K562 (cell line): ENCODE data around the gene TTLL10. TPM values are rescaled to one million over a fixed set of nuclear protein-coding genes. Genes with fewer than 3 reads are reported as not detected.

ENCODE experiments used
- ATAC-seq: fragments of 200-7000 bp; cut with Tn5 transposase; 3 replicates; pipeline ENCODE4 v1.9.1; 2020; ENCODE audit warnings: moderate library complexity
- BruUV-seq: library from RNA; stranded (reverse); fragments of 400-500 nt; replicated peaks from 2 replicates; lab custom pipeline; 2021; lab: Mats Ljungman, UMichigan
- CTCF ChIA-PET: fragments of 300-600 bp; formaldehyde crosslinking; extraction: SDS; loops from one replicate; lab custom pipeline; 2021; ENCODE audit warnings: low intra/inter-chr PET ratio; lab: Yijun Ruan, JAX
- POLR2A ChIA-PET: fragments of 300-600, 350-650 bp; sonication (Branson Sonifier 250); formaldehyde crosslinking; extraction: SDS; loops from one replicate; lab custom pipeline; 2021; ENCODE audit warnings: antibody characterized with exemption, inconsistent platforms; lab: Yijun Ruan, JAX
- DNase-seq, 4 experiments: peaks; one replicate each; pipeline versions ENCODE4 v3.0.0 to v3.0.0-alpha.2; 2011 to 2018; ENCODE audit warnings: low spot score in 3 of 4, mixed read lengths in 3 of 4; ENCODE audit errors: extremely low read depth in 1 of 4
- FAIRE-seq: peaks from 2 replicates; lab custom pipeline; 2011; peaks lifted over from hg19 to GRCh38; lab: Jason Lieb, UNC
- H2AFZ ChIP-seq: 2 replicates; pipeline ENCODE4 v1.6.0; 2011; ENCODE audit warnings: low read depth, low read length, control low read depth, inconsistent platforms
- H3K27ac ChIP-seq: fragments of 200-600 bp; 3 replicates; pipeline ENCODE4 v1.8.0; 2011; ENCODE audit warnings: low read depth, mild to moderate bottlenecking, control low read depth, inconsistent platforms, low read length, moderate library complexity, mixed read lengths; ENCODE audit errors: extremely low read depth
- H3K27me3 ChIP-seq, 2 experiments: fragments of 300-600 bp in 1 of 2; 2 replicates in 1 of 2; 3 replicates in 1 of 2; pipeline versions ENCODE4 v1.6.0 to v1.8.0; 2011; ENCODE audit warnings: inconsistent platforms in 2 of 2, low read length in 2 of 2, mild to moderate bottlenecking in 1 of 2, mixed read lengths in 1 of 2, moderate library complexity in 1 of 2; ENCODE audit not compliant: control insufficient read depth in 2 of 2, insufficient read depth in 2 of 2
- H3K36me3 ChIP-seq: fragments of 300-600 bp; 3 replicates; pipeline ENCODE4 v1.8.0; 2011; ENCODE audit warnings: mild to moderate bottlenecking, low read length, inconsistent platforms; ENCODE audit not compliant: control insufficient read depth, insufficient read depth
- H3K4me1 ChIP-seq, 2 experiments: fragments of 200-600 bp in 1 of 2; replicated peaks in 1 of 2; 2 replicates in 1 of 2; 3 replicates in 1 of 2; pipeline versions ENCODE4 v1.5.1 to v1.8.0; 2011; ENCODE audit warnings: inconsistent platforms in 2 of 2, low read length in 2 of 2, mild to moderate bottlenecking in 1 of 2, mixed read lengths in 1 of 2, moderate library complexity in 1 of 2; ENCODE audit not compliant: control insufficient read depth in 2 of 2, insufficient read depth in 2 of 2
- H3K4me2 ChIP-seq: 2 replicates; pipeline ENCODE4 v1.6.1; 2011; ENCODE audit warnings: low read length, control low read depth, inconsistent platforms, mixed read lengths; ENCODE audit not compliant: insufficient read depth
- H3K4me3 ChIP-seq: fragments of 200-600 bp; sonication (generic), shearing (Covaris generic); 2 replicates; pipeline ENCODE4 v1.5.1; 2016; ENCODE audit warnings: control low read depth, inconsistent platforms
- H3K79me2 ChIP-seq: fragments of 200-600 bp; 3 replicates; pipeline ENCODE4 v1.8.0; 2011; ENCODE audit warnings: low read length, inconsistent platforms; ENCODE audit not compliant: control insufficient read depth, insufficient read depth
- H3K9ac ChIP-seq, 2 experiments: 2 replicates each; pipeline versions ENCODE4 v1.6.0 to v1.6.1; 2011; ENCODE audit warnings: low read depth in 2 of 2, low read length in 2 of 2, control low read depth in 1 of 2, inconsistent platforms in 1 of 2, mild to moderate bottlenecking in 1 of 2, mixed read lengths in 1 of 2; ENCODE audit not compliant: insufficient read depth in 1 of 2
- H3K9me1 ChIP-seq: one replicate; pipeline ENCODE4 v1.6.0; 2011; ENCODE audit warnings: inconsistent platforms, mild to moderate bottlenecking, low read length, moderate library complexity; ENCODE audit not compliant: control insufficient read depth, insufficient read depth
- H3K9me3 ChIP-seq: replicated peaks from 2 replicates; pipeline ENCODE4 v1.5.1; 2011; ENCODE audit warnings: low read depth, low read length, inconsistent platforms; ENCODE audit not compliant: control insufficient read depth, insufficient read depth
- H4K20me1 ChIP-seq: replicated peaks from 2 replicates; pipeline ENCODE4 v1.6.1; 2011; ENCODE audit warnings: low read length, inconsistent platforms, mixed read lengths; ENCODE audit not compliant: control insufficient read depth, insufficient read depth
- BRD4 ChIP-seq: fragments of 200-600 bp; sonication (generic); IDR thresholded peaks from 2 replicates; pipeline ENCODE4 v1.6.1; 2017; ENCODE audit warnings: inconsistent platforms
- GABPA ChIP-seq: fragments of 200-800 bp; sonication (Bioruptor generic); conservative IDR thresholded peaks from 2 replicates; pipeline ENCODE4 v1.6.1; 2016; ENCODE audit warnings: low read depth, missing genetic modification characterization, missing compliant biosample characterization
- HCFC1 ChIP-seq: IDR thresholded peaks from 2 replicates; pipeline ENCODE4 v1.6.1; 2012; ENCODE audit warnings: low read depth, low read length, improper control_type of control experiment
- HDAC3 ChIP-seq: fragments of 450-650 bp; IDR thresholded peaks from 2 replicates; pipeline ENCODE4 v1.6.1; 2018; ENCODE audit warnings: borderline replicate concordance, mild to moderate bottlenecking, moderate library complexity; ENCODE audit not compliant: partially characterized antibody
- MTA3 ChIP-seq: fragments of 450-650 bp; formaldehyde crosslinking; IDR thresholded peaks from 2 replicates; pipeline ENCODE4 v1.6.1; 2017; ENCODE audit warnings: mild to moderate bottlenecking, borderline replicate concordance
- OTX1 ChIP-seq: fragments of 450-650 bp; formaldehyde crosslinking; IDR thresholded peaks from 2 replicates; pipeline ENCODE4 v1.4.0; 2022; ENCODE audit warnings: mild to moderate bottlenecking
- POLR2AphosphoS2 ChIP-seq: IDR thresholded peaks from 2 replicates; pipeline ENCODE4 v1.6.1; 2012; ENCODE audit warnings: low read length, improper control_type of control experiment
- POU5F1 ChIP-seq: fragments of 150-350 bp; IDR thresholded peaks from 2 replicates; pipeline ENCODE4 v1.6.1; 2014; ENCODE audit warnings: borderline replicate concordance, low read length, low read depth, mild to moderate bottlenecking; ENCODE audit not compliant: partially characterized antibody
- ZNF24 ChIP-seq: fragments of 450-650 bp; IDR thresholded peaks from 2 replicates; pipeline ENCODE4 v1.6.1; 2016
- WGBS: fragments of 100-300 bp; shearing (Covaris generic); methylation state at CpG from one replicate; pipeline ENCODE4 v1.1.6; 2016; ENCODE audit warnings: low coverage, mixed read lengths; ENCODE audit not compliant: insufficient coverage; ENCODE audit errors: missing lambda C conversion rate; 5-methylcytosine and 5-hydroxymethylcytosine counted together
- in situ Hi-C: fragments of 300-500 bp; cut with MboI; formaldehyde crosslinking; loops from 4 replicates; pipeline ENCODE4 v1.15.0; 2018; ENCODE audit warnings: inconsistent platforms, mixed read lengths
- intact Hi-C: fragments of 100-400 bp; cut with micrococcal nuclease; formaldehyde crosslinking; loops from 2 replicates; pipeline ENCODE4 v1.14.2; 2022
- polyA plus RNA-seq, 8 experiments: library from polyadenylated mRNA; depleted of rRNA in 4 of 8; stranded (reverse) in 5 of 8; unstranded in 3 of 8; fragments of >200 nt; fragmentation: Nextera tagmentation in 2 of 8; fragmentation: Illumina TruSeq in 1 of 8; extraction: Ambion mirVana in 2 of 8; extraction: Trizol in 1 of 8; gene quantifications; 2 replicates each; pipeline versions ENCODE4 v1.2.1 to v1.2.3, GENCODE V29; 2011 to 2014; ENCODE audit warnings: inconsistent platforms in 1 of 8, missing spikeins in 1 of 8
- total RNA-seq, 7 experiments: library from RNA; depleted of rRNA in 6 of 7; stranded (reverse); fragments of >200 nt in 6 of 7; fragmentation: Illumina TruSeq in 2 of 7; extraction: Trizol in 2 of 7; gene quantifications; 2 replicates each; pipeline versions ENCODE4 v1.2.1 to v1.2.3, GENCODE V29; 2011 to 2021; ENCODE audit warnings: low replicate concordance in 1 of 7
- TF ChIP-seq, protein P1 (sequence below): IDR thresholded peaks from 3 replicates; pipeline ENCODE4 v1.6.1; 2011; ENCODE audit warnings: borderline replicate concordance, mild to moderate bottlenecking; ENCODE audit not compliant: insufficient read length, insufficient read depth
- TF ChIP-seq, protein P2 (sequence below): fragments of 450-650 bp; formaldehyde crosslinking; conservative IDR thresholded peaks from 2 replicates; pipeline ENCODE4 v1.4.0; 2022; ENCODE audit warnings: mild to moderate bottlenecking, missing genetic modification characterization
- TF ChIP-seq, protein P3 (sequence below), 2 experiments: fragments of 150-350 bp in 1 of 2; IDR thresholded peaks; 2 replicates each; pipeline ENCODE4 v1.6.1; 2012 to 2016; ENCODE audit warnings: low read depth in 2 of 2, low read length in 2 of 2, mild to moderate bottlenecking in 1 of 2, moderate library complexity in 1 of 2
- TF ChIP-seq, protein P4 (sequence below): sonication (generic); formaldehyde crosslinking; IDR thresholded peaks from 2 replicates; pipeline ENCODE4 v1.8.1; 2023; ENCODE audit warnings: mild to moderate bottlenecking, missing genetic modification reagents, moderate library complexity

TTLL10 gene
- total and polyA plus RNA-seq, 9 of the 15 experiments (the other 6 are each of a cell fraction or from before 2014, with no cell fraction given): not detected

DNA sequence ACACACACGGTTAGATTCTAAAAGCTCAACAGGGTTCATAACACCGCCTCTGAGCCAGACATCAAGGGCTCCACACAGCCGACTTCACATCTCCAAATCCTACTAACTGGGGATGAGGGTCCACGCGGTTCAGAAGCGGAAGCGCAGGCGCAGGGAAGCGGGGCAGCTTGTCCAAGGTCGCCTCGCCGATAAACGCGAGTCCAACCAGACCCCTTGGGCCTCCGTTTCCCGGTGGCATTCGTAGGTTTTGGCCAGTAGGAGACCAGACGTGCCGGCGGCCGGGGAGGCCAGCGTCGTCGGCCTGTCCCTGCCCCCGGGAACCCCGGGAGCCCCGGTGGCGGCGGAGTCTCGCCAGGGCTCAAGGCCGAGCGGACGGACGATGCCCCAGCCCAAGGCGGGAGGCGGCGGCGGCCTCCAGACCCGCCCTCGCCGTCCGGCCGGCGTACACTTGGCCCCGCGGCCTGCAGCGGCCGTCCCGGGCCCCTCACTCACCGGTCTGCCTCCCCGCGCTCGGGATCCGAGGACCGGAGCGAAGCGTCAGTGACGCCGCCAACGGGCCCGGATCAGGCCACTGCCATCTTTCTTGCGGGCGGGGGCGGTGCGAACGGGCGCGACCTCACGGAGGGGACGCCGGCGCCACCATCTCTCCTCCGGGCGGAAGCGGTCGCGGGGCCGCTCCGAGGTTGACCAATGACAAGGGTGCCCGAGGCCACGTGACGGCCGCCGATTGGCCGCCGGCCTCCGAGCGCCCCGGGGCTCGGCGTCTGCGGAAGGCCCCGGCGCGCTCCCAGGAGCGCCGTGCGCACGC, 57.9 kb downstream of the TTLL10 start, which contains the start of gene SDF4:
Gene SDF4, minus strand, starts transcription at position 602 of the 808 bp plus-strand sequence. CDS start 3,229 bp downstream, outside the sequence.
- in situ Hi-C loops: no loop called here
- Histone ChIP-seq H3K9ac (peak within 1 kb of the TSS; percentile 93 to 99), H2AFZ (peak within 1 kb of the TSS; percentile 93), H3K27ac (peak within 1 kb of the TSS; percentile 96), H3K4me3 (peak within 1 kb of the TSS; percentile 79), H3K9me1 (no peaks in the 10 kb centered on the region), H3K9me3 (peaks cover 9% of the 10 kb centered on the region), H3K4me2 (peak within 1 kb of the TSS; percentile 100), H3K79me2 (peaks cover 79% of the 10 kb centered on the region), H3K4me1 (peaks cover 6 to 83% of the 10 kb centered on the region in 2 experiments; a peak in 4 of 5 replicates), H4K20me1 (no peaks in the 10 kb centered on the region), H3K36me3 (peaks cover 49% of the 10 kb centered on the region; the same call in 2 of the 3 replicates), H3K27me3 (no peaks in the 10 kb centered on the region)
- no TSS peak for BruUV-seq
- ATAC-seq: peak; percentile 99
- POLR2A ChIA-PET: interaction anchor here (0.5 to 2.2 kb wide), 15 partner anchors 8 to 114 kb away, joined by 3 to 12 read pairs (median 4); partner anchors contain the start of gene TNFRSF4
- under 1% methylated on average over 78 of the region's 99 CpGs for WGBS
- CTCF ChIA-PET: interaction anchor here (0.7 kb wide), 1 partner anchor 169 kb away, joined by 4 read pairs; no protein-coding TSS in a partner anchor
- intact Hi-C loops: loop anchor here (5.0 kb wide), 1 partner anchor 109 kb away; no protein-coding TSS in a partner anchor
- peak; percentile 86 for FAIRE-seq
- peak; percentile 99 to 100 (median 100) for DNase-seq
- TF ChIP-seq HCFC1 (peak; percentile 96), BRD4 (peak; percentile 80), POLR2AphosphoS2 (no peak), POU5F1 (peak; percentile 72), MTA3 (peak; percentile 84), HDAC3 (no peak), ZNF24 (no peak), OTX1 (no peak), GABPA (tag) (peak; percentile 92)
- TF ChIP-seq, protein P1, sequence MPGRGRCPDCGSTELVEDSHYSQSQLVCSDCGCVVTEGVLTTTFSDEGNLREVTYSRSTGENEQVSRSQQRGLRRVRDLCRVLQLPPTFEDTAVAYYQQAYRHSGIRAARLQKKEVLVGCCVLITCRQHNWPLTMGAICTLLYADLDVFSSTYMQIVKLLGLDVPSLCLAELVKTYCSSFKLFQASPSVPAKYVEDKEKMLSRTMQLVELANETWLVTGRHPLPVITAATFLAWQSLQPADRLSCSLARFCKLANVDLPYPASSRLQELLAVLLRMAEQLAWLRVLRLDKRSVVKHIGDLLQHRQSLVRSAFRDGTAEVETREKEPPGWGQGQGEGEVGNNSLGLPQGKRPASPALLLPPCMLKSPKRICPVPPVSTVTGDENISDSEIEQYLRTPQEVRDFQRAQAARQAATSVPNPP: no peak
- TF ChIP-seq, protein P2, sequence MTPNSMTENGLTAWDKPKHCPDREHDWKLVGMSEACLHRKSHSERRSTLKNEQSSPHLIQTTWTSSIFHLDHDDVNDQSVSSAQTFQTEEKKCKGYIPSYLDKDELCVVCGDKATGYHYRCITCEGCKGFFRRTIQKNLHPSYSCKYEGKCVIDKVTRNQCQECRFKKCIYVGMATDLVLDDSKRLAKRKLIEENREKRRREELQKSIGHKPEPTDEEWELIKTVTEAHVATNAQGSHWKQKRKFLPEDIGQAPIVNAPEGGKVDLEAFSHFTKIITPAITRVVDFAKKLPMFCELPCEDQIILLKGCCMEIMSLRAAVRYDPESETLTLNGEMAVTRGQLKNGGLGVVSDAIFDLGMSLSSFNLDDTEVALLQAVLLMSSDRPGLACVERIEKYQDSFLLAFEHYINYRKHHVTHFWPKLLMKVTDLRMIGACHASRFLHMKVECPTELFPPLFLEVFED (CRISPR knock-in tag): no peak
- TF ChIP-seq, protein P3, sequence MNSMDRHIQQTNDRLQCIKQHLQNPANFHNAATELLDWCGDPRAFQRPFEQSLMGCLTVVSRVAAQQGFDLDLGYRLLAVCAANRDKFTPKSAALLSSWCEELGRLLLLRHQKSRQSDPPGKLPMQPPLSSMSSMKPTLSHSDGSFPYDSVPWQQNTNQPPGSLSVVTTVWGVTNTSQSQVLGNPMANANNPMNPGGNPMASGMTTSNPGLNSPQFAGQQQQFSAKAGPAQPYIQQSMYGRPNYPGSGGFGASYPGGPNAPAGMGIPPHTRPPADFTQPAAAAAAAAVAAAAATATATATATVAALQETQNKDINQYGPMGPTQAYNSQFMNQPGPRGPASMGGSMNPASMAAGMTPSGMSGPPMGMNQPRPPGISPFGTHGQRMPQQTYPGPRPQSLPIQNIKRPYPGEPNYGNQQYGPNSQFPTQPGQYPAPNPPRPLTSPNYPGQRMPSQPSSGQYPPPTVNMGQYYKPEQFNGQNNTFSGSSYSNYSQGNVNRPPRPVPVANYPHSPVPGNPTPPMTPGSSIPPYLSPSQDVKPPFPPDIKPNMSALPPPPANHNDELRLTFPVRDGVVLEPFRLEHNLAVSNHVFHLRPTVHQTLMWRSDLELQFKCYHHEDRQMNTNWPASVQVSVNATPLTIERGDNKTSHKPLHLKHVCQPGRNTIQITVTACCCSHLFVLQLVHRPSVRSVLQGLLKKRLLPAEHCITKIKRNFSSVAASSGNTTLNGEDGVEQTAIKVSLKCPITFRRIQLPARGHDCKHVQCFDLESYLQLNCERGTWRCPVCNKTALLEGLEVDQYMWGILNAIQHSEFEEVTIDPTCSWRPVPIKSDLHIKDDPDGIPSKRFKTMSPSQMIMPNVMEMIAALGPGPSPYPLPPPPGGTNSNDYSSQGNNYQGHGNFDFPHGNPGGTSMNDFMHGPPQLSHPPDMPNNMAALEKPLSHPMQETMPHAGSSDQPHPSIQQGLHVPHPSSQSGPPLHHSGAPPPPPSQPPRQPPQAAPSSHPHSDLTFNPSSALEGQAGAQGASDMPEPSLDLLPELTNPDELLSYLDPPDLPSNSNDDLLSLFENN (IDR thresholded peaks at IDR 0.05; ENCODE audit: low read depth in 2 of 2, low read length in 2 of 2): no peak; a peak in 1 of 4 replicates
- TF ChIP-seq, protein P4, sequence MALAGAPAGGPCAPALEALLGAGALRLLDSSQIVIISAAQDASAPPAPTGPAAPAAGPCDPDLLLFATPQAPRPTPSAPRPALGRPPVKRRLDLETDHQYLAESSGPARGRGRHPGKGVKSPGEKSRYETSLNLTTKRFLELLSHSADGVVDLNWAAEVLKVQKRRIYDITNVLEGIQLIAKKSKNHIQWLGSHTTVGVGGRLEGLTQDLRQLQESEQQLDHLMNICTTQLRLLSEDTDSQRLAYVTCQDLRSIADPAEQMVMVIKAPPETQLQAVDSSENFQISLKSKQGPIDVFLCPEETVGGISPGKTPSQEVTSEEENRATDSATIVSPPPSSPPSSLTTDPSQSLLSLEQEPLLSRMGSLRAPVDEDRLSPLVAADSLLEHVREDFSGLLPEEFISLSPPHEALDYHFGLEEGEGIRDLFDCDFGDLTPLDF (CRISPR knock-in tag): peak; percentile 90
